ENCODE results near the gene S100A14. TPM values are rescaled to one million over a fixed set of nuclear protein-coding genes. Genes with fewer than 3 reads are reported as not detected.
A peak's percentile ranks its signal among the peaks of the same experiment; 100 is the strongest.

S100A14 gene
- total and polyA plus RNA-seq, 9 of the 15 experiments (the other 6 are each of a cell fraction or from before 2014, with no cell fraction given) = 0.10 to 0.64 (median 0.24) TPM; not detected in 3

GRCh38 chr1:153627715-153628626 lies 11.8 kb upstream of the S100A14 start, which contains the start of gene S100A1 (continued):
- TF ChIP-seq TEAD1 (CRISPR knock-in tag; IDR thresholded peaks at IDR 0.05) (0 out of 4 replicates have a peak, but pooled peaks of 1 of the 2 experiments have one; percentile 6), ZNF57 (CRISPR knock-in tag; IDR thresholded peaks at IDR 0.05) (no peak), RAD21 (CRISPR knock-in tag; conservative IDR thresholded peaks at IDR 0.05 in 1 of 2, IDR thresholded peaks at IDR 0.05 in 1 of 2) (peak; percentile 21 to 33; a peak in 1 of 4 replicates), TOE1 (IDR thresholded peaks at IDR 0.05; ENCODE audit: borderline replicate concordance) (no peak), TOE1 (CRISPR knock-in tag; IDR thresholded peaks at IDR 0.05; ENCODE audit: borderline replicate concordance, low read depth) (no peak), POU5F1 (IDR thresholded peaks at IDR 0.05; ENCODE audit: borderline replicate concordance, low read depth, low read length, partially characterized antibody) (no peak), ZFP30 (CRISPR knock-in tag; IDR thresholded peaks at IDR 0.05; ENCODE audit: borderline replicate concordance) (no peak), BACH1 (tag; IDR thresholded peaks at IDR 0.05) (no peak), EZH2 (IDR thresholded peaks at IDR 0.05; ENCODE audit: borderline replicate concordance, low read depth, low read length) (no peak), HNRNPH1 (optimal IDR thresholded peaks at IDR 0.05; ENCODE audit: low read depth, low read length) (no peak), DIDO1 (tag; IDR thresholded peaks at IDR 0.05; ENCODE audit: low read depth) (no peak), JUND (IDR thresholded peaks at IDR 0.05; ENCODE audit: borderline replicate concordance, low read depth, low read length) (0 out of 2 replicates have a peak, but pooled peaks have one; percentile 4), JUND (tag; IDR thresholded peaks at IDR 0.05; ENCODE audit: borderline replicate concordance, low read depth, low read length) (no peak), SREBF1 (IDR thresholded peaks at IDR 0.05; ENCODE audit: borderline replicate concordance, low read depth, low read length) (no peak)
- TF ChIP-seq, protein P1, sequence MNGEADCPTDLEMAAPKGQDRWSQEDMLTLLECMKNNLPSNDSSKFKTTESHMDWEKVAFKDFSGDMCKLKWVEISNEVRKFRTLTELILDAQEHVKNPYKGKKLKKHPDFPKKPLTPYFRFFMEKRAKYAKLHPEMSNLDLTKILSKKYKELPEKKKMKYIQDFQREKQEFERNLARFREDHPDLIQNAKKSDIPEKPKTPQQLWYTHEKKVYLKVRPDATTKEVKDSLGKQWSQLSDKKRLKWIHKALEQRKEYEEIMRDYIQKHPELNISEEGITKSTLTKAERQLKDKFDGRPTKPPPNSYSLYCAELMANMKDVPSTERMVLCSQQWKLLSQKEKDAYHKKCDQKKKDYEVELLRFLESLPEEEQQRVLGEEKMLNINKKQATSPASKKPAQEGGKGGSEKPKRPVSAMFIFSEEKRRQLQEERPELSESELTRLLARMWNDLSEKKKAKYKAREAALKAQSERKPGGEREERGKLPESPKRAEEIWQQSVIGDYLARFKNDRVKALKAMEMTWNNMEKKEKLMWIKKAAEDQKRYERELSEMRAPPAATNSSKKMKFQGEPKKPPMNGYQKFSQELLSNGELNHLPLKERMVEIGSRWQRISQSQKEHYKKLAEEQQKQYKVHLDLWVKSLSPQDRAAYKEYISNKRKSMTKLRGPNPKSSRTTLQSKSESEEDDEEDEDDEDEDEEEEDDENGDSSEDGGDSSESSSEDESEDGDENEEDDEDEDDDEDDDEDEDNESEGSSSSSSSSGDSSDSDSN (IDR thresholded peaks at IDR 0.05; ENCODE audit: borderline replicate concordance in 1 of 2, low read depth in 2 of 2, low read length in 2 of 2) = no peak

All from K562 (cell line).